Uterus (tissue), 2 donors: ENCODE measurements around the gene PLIN5.

Source experiments
- POLR2A ChIP-seq, 2 donors: fragments of 450-650 bp; IDR thresholded peaks; one replicate each; pipeline ENCODE4 v1.6.1; 2016; ENCODE audit warnings: antibody characterized with exemption in 2 of 2, mild to moderate bottlenecking in 1 of 2, moderate library complexity in 1 of 2
- TF ChIP-seq, protein P1 (sequence below), 4 experiments: fragments of 200-600 bp in 2 of 4; fragments of 450-650 bp in 2 of 4; sonication (generic) in 2 of 4; IDR thresholded peaks; one replicate each; pipeline ENCODE4 v1.5.1; 2016 to 2019; ENCODE audit warnings: antibody characterized with exemption in 4 of 4, mild to moderate bottlenecking in 2 of 4, moderate library complexity in 1 of 4

DNA sequence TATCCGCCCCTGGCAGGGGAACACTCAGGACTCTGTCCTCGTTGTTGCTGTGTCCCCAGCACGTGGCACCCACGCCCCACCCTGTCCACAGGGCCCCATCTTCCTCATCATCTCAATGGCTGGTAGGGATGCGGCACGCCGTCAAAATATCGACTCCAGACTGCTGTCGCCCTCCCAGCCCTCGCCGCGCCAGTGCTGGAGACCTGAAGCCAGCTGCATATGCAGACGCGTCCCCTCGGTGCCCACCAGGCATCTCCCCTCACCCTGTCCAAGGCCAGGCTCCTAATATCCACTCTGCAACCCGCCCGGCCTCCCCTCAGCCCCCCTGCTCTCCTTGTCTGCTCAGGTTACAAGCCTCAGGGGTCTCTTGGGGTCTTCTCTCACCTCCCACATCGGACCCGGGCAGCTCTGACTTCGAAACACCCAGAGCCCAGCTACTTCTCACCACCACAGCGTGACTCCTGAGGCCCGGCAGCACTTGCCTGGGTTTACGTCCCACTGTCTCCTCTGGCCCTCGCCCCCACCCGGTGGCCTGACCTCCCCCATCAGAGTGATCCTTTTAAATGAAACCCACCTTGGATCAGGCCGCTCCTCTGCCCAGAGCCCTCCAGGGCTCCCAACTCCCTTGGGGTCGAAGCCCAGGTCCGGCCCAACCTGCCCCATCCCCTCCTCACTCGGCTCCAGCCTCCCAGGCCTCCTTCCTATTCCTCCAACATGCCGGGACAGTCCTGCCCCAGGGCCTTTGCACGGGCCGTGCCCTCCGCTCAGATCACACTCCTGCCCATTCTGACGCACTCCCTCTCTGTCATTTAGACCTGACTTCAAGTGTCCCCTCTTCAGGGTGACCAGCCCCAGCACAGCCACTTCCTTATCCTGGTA is 29.2 kb downstream of the PLIN5 start:
- TF ChIP-seq, protein P1, sequence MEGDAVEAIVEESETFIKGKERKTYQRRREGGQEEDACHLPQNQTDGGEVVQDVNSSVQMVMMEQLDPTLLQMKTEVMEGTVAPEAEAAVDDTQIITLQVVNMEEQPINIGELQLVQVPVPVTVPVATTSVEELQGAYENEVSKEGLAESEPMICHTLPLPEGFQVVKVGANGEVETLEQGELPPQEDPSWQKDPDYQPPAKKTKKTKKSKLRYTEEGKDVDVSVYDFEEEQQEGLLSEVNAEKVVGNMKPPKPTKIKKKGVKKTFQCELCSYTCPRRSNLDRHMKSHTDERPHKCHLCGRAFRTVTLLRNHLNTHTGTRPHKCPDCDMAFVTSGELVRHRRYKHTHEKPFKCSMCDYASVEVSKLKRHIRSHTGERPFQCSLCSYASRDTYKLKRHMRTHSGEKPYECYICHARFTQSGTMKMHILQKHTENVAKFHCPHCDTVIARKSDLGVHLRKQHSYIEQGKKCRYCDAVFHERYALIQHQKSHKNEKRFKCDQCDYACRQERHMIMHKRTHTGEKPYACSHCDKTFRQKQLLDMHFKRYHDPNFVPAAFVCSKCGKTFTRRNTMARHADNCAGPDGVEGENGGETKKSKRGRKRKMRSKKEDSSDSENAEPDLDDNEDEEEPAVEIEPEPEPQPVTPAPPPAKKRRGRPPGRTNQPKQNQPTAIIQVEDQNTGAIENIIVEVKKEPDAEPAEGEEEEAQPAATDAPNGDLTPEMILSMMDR (IDR thresholded peaks at IDR 0.05), result no peak
- TF ChIP-seq POLR2A (IDR thresholded peaks at IDR 0.05), result no peak
